GM12878 (cell line): ENCODE data around the gene COTL1. TPM values are rescaled to one million over a fixed set of nuclear protein-coding genes. Genes with fewer than 3 reads are reported as not detected.
"Not testable (repeated sequence)": the region's sequence is repeated elsewhere in the genome, so short reads cannot be mapped to it uniquely, and the experiment has no call there.

Experiments
- ATAC-seq: fragments of 200-7000 bp; cut with Tn5 transposase; 3 replicates; pipeline ENCODE4 v1.9.1; 2020; ENCODE audit warnings: mild to moderate bottlenecking, moderate library complexity
- BruUV-seq: library from RNA; stranded (reverse); fragments of 400-500 nt; replicated peaks from 2 replicates; lab custom pipeline; 2021; lab: Mats Ljungman, UMichigan
- CTCF ChIA-PET: fragments of 300-600 bp; sonication (Branson Sonifier 250); formaldehyde crosslinking; extraction: SDS; loops from one replicate; lab custom pipeline; 2021; ENCODE audit warnings: inconsistent platforms; lab: Yijun Ruan, JAX
- POLR2A ChIA-PET: fragments of 350-600 bp; formaldehyde crosslinking; extraction: SDS; loops from one replicate; lab custom pipeline; 2021; ENCODE audit warnings: inconsistent platforms; lab: Charles Lee
- RAD21 ChIA-PET: fragments of 300-600 bp; sonication (Branson Sonifier 250); formaldehyde crosslinking; loops from one replicate; lab custom pipeline; 2023; ENCODE audit warnings: antibody characterized with exemption; ENCODE audit not compliant: unreplicated experiment; lab: Charles Lee
- SMC1A ChIA-PET: fragments of 300-600 bp; sonication (Branson Sonifier 250); formaldehyde crosslinking; loops from one replicate; lab custom pipeline; 2023; ENCODE audit not compliant: unreplicated experiment, uncharacterized antibody; lab: Charles Lee
- DNase-seq: peaks from one replicate; pipeline ENCODE4 v3.0.0-alpha.2; 2011; ENCODE audit warnings: low read depth, low spot score
- FAIRE-seq: peaks from 3 replicates; lab custom pipeline; 2011; peaks lifted over from hg19 to GRCh38; lab: Jason Lieb, UNC
- H2AFZ ChIP-seq: 2 replicates; pipeline ENCODE4 v1.6.0; 2011; ENCODE audit warnings: low read depth, low read length, control low read depth; ENCODE audit not compliant: control insufficient read depth
- H3K27ac ChIP-seq: 2 replicates; pipeline ENCODE4 v1.5.1; 2011; ENCODE audit warnings: control low read depth; ENCODE audit not compliant: control insufficient read depth, insufficient read depth
- H3K27me3 ChIP-seq, 2 experiments: replicated peaks in 1 of 2; 2 replicates each; pipeline versions ENCODE4 v1.6.0 to v1.6.1; 2011; ENCODE audit warnings: low read length in 1 of 2; ENCODE audit not compliant: control insufficient read depth in 2 of 2, insufficient read depth in 2 of 2
- H3K36me3 ChIP-seq, 2 experiments: 2 replicates each; pipeline ENCODE4 v1.5.1; 2011; ENCODE audit warnings: low read length in 1 of 2; ENCODE audit not compliant: control insufficient read depth in 2 of 2, insufficient read depth in 2 of 2
- H3K4me1 ChIP-seq: 2 replicates; pipeline ENCODE4 v1.6.1; 2011; ENCODE audit warnings: mild to moderate bottlenecking, low read length, moderate library complexity, mixed read lengths; ENCODE audit not compliant: control insufficient read depth, insufficient read depth
- H3K4me2 ChIP-seq: 2 replicates; pipeline ENCODE4 v1.6.0; 2011; ENCODE audit warnings: control low read depth; ENCODE audit not compliant: control insufficient read depth, insufficient read depth
- H3K4me3 ChIP-seq: fragments of 200-600 bp; sonication (generic); 2 replicates; pipeline ENCODE4 v1.5.1; 2016
- H3K79me2 ChIP-seq: 2 replicates; pipeline ENCODE4 v1.6.0; 2011; ENCODE audit warnings: low read length; ENCODE audit not compliant: control insufficient read depth, insufficient read depth
- H3K9ac ChIP-seq: 2 replicates; pipeline ENCODE4 v1.8.0; 2011; ENCODE audit warnings: low read length, control low read depth, mixed read lengths; ENCODE audit not compliant: control insufficient read depth, insufficient read depth
- H3K9me3 ChIP-seq: replicated peaks from 3 replicates; pipeline ENCODE4 v1.5.1; 2011; ENCODE audit warnings: mild to moderate bottlenecking, low read length; ENCODE audit not compliant: control insufficient read depth, insufficient read depth
- H4K20me1 ChIP-seq: 2 replicates; pipeline ENCODE4 v1.6.0; 2011; ENCODE audit not compliant: control insufficient read depth, insufficient read depth
- CHD1 ChIP-seq: IDR thresholded peaks from 2 replicates; pipeline ENCODE4 v1.6.1; 2012; ENCODE audit warnings: low read depth, low read length, improper control_type of control experiment
- CHD4 ChIP-seq: fragments of 200-600 bp; sonication (generic); IDR thresholded peaks from 2 replicates; pipeline ENCODE4 v1.6.1; 2016; ENCODE audit warnings: mild to moderate bottlenecking
- NFYA ChIP-seq: IDR thresholded peaks from 2 replicates; pipeline ENCODE4 v1.6.1; 2011; ENCODE audit warnings: low read depth, mild to moderate bottlenecking, low read length, improper control_type of control experiment, borderline replicate concordance
- NR2C1 ChIP-seq: fragments of 450-650 bp; IDR thresholded peaks from 2 replicates; pipeline ENCODE4 v1.6.1; 2017; ENCODE audit warnings: antibody characterized with exemption, mild to moderate bottlenecking, moderate library complexity
- NR2C2 ChIP-seq: IDR thresholded peaks from 2 replicates; pipeline ENCODE4 v1.6.1; 2011; ENCODE audit warnings: borderline replicate concordance, low read depth; ENCODE audit not compliant: control insufficient read depth, insufficient read length
- POLR2AphosphoS2 ChIP-seq: IDR thresholded peaks from 2 replicates; pipeline ENCODE4 v1.6.1; 2011; ENCODE audit warnings: low read depth, mild to moderate bottlenecking, low read length, improper control_type of control experiment, moderate library complexity
- SIN3A ChIP-seq: IDR thresholded peaks from 2 replicates; pipeline ENCODE4 v1.6.1; 2012; ENCODE audit warnings: low read depth, low read length, improper control_type of control experiment
- SP1 ChIP-seq: IDR thresholded peaks from one replicate; pipeline ENCODE4 v1.6.1; 2011; ENCODE audit warnings: low read depth, low read length
- TCF3 ChIP-seq: IDR thresholded peaks from 2 replicates; pipeline ENCODE4 v1.6.1; 2012; ENCODE audit warnings: low read depth, mild to moderate bottlenecking, low read length, borderline replicate concordance; ENCODE audit not compliant: insufficient read depth
- ZNF274 ChIP-seq: IDR thresholded peaks from one replicate; pipeline ENCODE4 v1.8.0; 2011; ENCODE audit not compliant: insufficient read length, insufficient read depth
- WGBS: methylation state at CpG from one replicate; pipeline ENCODE4 v1.1.6; 2016; ENCODE audit warnings: low lambda C conversion rate; ENCODE audit not compliant: insufficient replicate concordance, insufficient coverage; ENCODE audit errors: missing lambda C conversion rate; 5-methylcytosine and 5-hydroxymethylcytosine counted together
- in situ Hi-C: fragments of 300-500 bp; cut with MboI; formaldehyde crosslinking; loops from 9 replicates; pipeline ENCODE4 v1.14.3; 2018; ENCODE audit warnings: mixed read lengths
- intact Hi-C: fragments of 100-400 bp; cut with micrococcal nuclease; formaldehyde crosslinking; loops from one replicate; pipeline ENCODE4 v1.14.2; 2022; ENCODE audit not compliant: unreplicated experiment
- polyA plus RNA-seq, 11 experiments: library from polyadenylated mRNA; depleted of rRNA in 4 of 11; unstranded in 6 of 11; stranded (reverse) in 5 of 11; fragments of >200 nt; fragmentation: Nextera tagmentation in 4 of 11; fragmentation: Illumina TruSeq in 1 of 11; extraction: Ambion mirVana in 4 of 11; extraction: Trizol in 1 of 11; gene quantifications; 1 replicate in 1 of 11; 2 replicates in 10 of 11; pipeline versions ENCODE4 v1.2.1 to v1.2.3, GENCODE V29; 2011 to 2016; ENCODE audit warnings: inconsistent platforms in 2 of 11, missing spikeins in 2 of 11, low read depth in 1 of 11
- total RNA-seq, 4 experiments: library from RNA; depleted of rRNA in 3 of 4; stranded (reverse); fragments of >200 nt in 3 of 4; fragmentation: Illumina TruSeq in 1 of 4; extraction: Trizol in 1 of 4; gene quantifications; 2 replicates each; pipeline versions ENCODE4 v1.2.1 to v1.2.3, GENCODE V29; 2013 to 2021

The COTL1 gene
- total and polyA plus RNA-seq, 10 of the 15 experiments (the other 5 are each of a cell fraction or from before 2014, with no cell fraction given), result 140 to 894 (median 330) TPM

GRCh38 chr16:84526794-84527531 lies 90.9 kb downstream of the COTL1 start:
- Histone ChIP-seq H3K27me3 (no peaks in the 10 kb centered on the region), H3K9ac (no peak overlapping the region), H4K20me1 (no peaks in the 10 kb centered on the region), H3K79me2 (no peaks in the 10 kb centered on the region), H3K36me3 (no peaks in the 10 kb centered on the region), H3K4me2 (no peak overlapping the region), H2AFZ (no peak overlapping the region), H3K4me1 (peaks cover 6% of the 10 kb centered on the region), H3K9me3 (peaks cover 8% of the 10 kb centered on the region), H3K27ac (no peak overlapping the region), H3K4me3 (no peak overlapping the region)
- in situ Hi-C loops (no loop called here), intact Hi-C loops (no loop called here)
- ChIA-PET CTCF (interaction anchor here (1.2 kb wide), 1 partner anchor 16 kb away, joined by 3 read pairs; no protein-coding TSS in a partner anchor), RAD21 (interaction anchor here (1.5 kb wide), 1 partner anchor 25 kb away, joined by 4 read pairs; no protein-coding TSS in a partner anchor), POLR2A (no interaction called here), SMC1A (interaction anchor here (1.7 kb wide), 1 partner anchor 11 kb away, joined by 3 read pairs; no protein-coding TSS in a partner anchor)
- WGBS, result 39% methylated on average over 29 of the region's 29 CpGs
- DNase-seq, result no peak
- no peak for ATAC-seq
- no peak for FAIRE-seq
- BruUV-seq, result no TSS peak
- TF ChIP-seq ZNF274 (no peak), CHD4 (no peak), NFYA (no peak), POLR2AphosphoS2 (no peak), CHD1 (no peak), SP1 (no peak), NR2C1 (no peak), TCF3 (no peak), NR2C2 (no peak), SIN3A (no peak)
- TF ChIP-seq, all 136 proteins: peak for 0

GRCh38 chr16:84524941-84525581 lies 92.8 kb downstream of the COTL1 start:
- H3K79me2 ChIP-seq, H3K9ac ChIP-seq, H3K9me3 ChIP-seq, H3K4me1 ChIP-seq, POLR2A ChIA-PET, DNase-seq, H3K27ac ChIP-seq, FAIRE-seq, BruUV-seq, ATAC-seq, H3K27me3 ChIP-seq, H4K20me1 ChIP-seq, H3K4me3 ChIP-seq, H3K36me3 ChIP-seq, RAD21 ChIA-PET, intact Hi-C loops, H3K4me2 ChIP-seq, H2AFZ ChIP-seq: not testable (repeated sequence)
- 48% methylated on average over 10 of the region's 21 CpGs for WGBS
- ChIA-PET CTCF (interaction anchor here (1.1 kb wide), 1 partner anchor 27 kb away, joined by 3 read pairs; no protein-coding TSS in a partner anchor), SMC1A (interaction anchor here (1.0 kb wide), 1 partner anchor 9 kb away, joined by 3 read pairs; no protein-coding TSS in a partner anchor)
- in situ Hi-C loops, result loop anchor here (25.0 kb wide), 1 partner anchor 437 kb away; no protein-coding TSS in a partner anchor
